Activated CD8-positive, alpha-beta T cell treated with anti-CD3 and anti-CD28 coated beads for 36 hours (primary cell): ENCODE results near the gene TMA7. TPM values are rescaled to one million over a fixed set of nuclear protein-coding genes. Genes with fewer than 3 reads are reported as not detected.

ENCODE experiments used
- ATAC-seq: fragments of 200-7000 bp; cut with Tn5 transposase; one replicate; pipeline ENCODE4 v1.10.0; 2021; ENCODE audit warnings: mild to moderate bottlenecking, moderate library complexity
- CTCF ChIA-PET: fragments of 350-600 bp; sonication (Branson Sonifier 250); formaldehyde crosslinking; loops from one replicate; lab custom pipeline; 2021; ENCODE audit warnings: antibody characterized with exemption; lab: Charles Lee
- POLR2A ChIA-PET: fragments of 350-600 bp; sonication (Branson Sonifier 250); formaldehyde crosslinking; loops from one replicate; lab custom pipeline; 2021; ENCODE audit warnings: antibody characterized with exemption; lab: Charles Lee
- DNase-seq: peaks from one replicate; pipeline ENCODE4 v3.0.0-alpha.2; 2020
- H3K27ac Mint-ChIP-seq: one replicate; pipeline ENCODE4 v1.8.0; 2021; ENCODE audit warnings: mild to moderate bottlenecking, mixed read lengths
- H3K27me3 Mint-ChIP-seq: one replicate; pipeline ENCODE4 v1.8.0; 2021; ENCODE audit warnings: mixed read lengths
- H3K36me3 Mint-ChIP-seq: one replicate; pipeline ENCODE4 v1.8.0; 2021; ENCODE audit warnings: low read depth, mixed read lengths
- H3K4me1 Mint-ChIP-seq: one replicate; pipeline ENCODE4 v1.8.0; 2021; ENCODE audit warnings: low read depth, mixed read lengths
- H3K4me3 Mint-ChIP-seq: one replicate; pipeline ENCODE4 v1.8.0; 2021; ENCODE audit warnings: mild to moderate bottlenecking, moderate library complexity, mixed read lengths
- H3K9me3 Mint-ChIP-seq: one replicate; pipeline ENCODE4 v1.8.0; 2021; ENCODE audit warnings: mixed read lengths
- intact Hi-C: fragments of 100-400 bp; cut with micrococcal nuclease; formaldehyde crosslinking; loops from one replicate; pipeline ENCODE4 v1.10.0; 2022
- total RNA-seq, 2 experiments: library from RNA; stranded (reverse); gene quantifications; one replicate each; pipeline ENCODE4 v1.2.3, GENCODE V29; 2021
- TF ChIP-seq, protein P1 (sequence below): fragments of 200-600 bp; IDR thresholded peaks from one replicate; pipeline ENCODE4 v1.8.0; 2022; ENCODE audit warnings: antibody characterized with exemption, mild to moderate bottlenecking

The TMA7 gene
- total RNA-seq, 2 experiments from 2014 or later, result 312 to 334 TPM

DNA sequence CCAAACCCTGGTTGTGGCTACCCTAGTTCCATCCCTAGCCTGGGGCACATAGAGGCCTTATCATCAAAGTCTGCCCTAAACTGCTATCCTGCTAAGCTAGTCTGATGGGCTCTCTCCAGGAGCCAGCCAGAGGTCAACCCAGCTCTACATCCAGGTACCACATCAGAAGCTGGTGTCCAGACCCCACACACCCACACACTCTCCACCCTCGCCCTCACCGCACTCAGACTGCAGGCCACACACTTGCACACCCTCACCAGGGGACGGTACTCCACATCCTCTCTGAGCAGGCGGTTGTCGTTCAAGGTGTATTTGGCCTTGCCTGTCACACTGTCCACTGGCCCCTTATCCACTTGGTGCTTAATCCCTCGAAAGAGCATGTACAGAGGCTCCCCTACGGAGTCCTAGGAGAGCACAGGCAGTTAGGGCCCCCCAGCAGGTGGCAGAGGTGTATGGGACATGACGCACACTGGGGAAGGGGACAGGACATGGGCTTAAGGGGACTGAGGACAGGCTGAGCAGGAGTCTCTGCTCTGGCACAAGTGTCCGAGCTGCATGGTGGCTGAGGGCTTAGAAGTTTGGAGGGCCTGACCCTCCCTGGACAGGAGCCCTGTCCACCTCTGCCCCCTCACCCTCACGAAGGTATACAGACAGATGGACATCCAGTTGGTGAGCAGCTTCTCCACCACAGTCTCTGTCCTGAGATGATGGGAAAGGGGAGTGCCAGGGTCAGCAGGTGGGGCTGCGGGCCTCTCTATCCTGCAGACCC, 28.3 kb upstream of the TMA7 start:
- Mint-ChIP-seq H3K27ac (no peak overlapping the region), H3K9me3 (no peaks in the 10 kb centered on the region), H3K36me3 (no peaks in the 10 kb centered on the region), H3K4me1 (no peaks in the 10 kb centered on the region), H3K4me3 (no peak overlapping the region), H3K27me3 (no peaks in the 10 kb centered on the region)
- TF ChIP-seq, protein P1, sequence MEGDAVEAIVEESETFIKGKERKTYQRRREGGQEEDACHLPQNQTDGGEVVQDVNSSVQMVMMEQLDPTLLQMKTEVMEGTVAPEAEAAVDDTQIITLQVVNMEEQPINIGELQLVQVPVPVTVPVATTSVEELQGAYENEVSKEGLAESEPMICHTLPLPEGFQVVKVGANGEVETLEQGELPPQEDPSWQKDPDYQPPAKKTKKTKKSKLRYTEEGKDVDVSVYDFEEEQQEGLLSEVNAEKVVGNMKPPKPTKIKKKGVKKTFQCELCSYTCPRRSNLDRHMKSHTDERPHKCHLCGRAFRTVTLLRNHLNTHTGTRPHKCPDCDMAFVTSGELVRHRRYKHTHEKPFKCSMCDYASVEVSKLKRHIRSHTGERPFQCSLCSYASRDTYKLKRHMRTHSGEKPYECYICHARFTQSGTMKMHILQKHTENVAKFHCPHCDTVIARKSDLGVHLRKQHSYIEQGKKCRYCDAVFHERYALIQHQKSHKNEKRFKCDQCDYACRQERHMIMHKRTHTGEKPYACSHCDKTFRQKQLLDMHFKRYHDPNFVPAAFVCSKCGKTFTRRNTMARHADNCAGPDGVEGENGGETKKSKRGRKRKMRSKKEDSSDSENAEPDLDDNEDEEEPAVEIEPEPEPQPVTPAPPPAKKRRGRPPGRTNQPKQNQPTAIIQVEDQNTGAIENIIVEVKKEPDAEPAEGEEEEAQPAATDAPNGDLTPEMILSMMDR, result no peak
- intact Hi-C loops, result no loop called here
- POLR2A ChIA-PET, result no interaction called here
- CTCF ChIA-PET, result interaction anchor here (1.3 to 4.5 kb wide), 3 partner anchors 11 to 138 kb away, joined by 5 to 23 read pairs (median 20); no protein-coding TSS in a partner anchor
- DNase-seq (no peak), ATAC-seq (no peak)

DNA sequence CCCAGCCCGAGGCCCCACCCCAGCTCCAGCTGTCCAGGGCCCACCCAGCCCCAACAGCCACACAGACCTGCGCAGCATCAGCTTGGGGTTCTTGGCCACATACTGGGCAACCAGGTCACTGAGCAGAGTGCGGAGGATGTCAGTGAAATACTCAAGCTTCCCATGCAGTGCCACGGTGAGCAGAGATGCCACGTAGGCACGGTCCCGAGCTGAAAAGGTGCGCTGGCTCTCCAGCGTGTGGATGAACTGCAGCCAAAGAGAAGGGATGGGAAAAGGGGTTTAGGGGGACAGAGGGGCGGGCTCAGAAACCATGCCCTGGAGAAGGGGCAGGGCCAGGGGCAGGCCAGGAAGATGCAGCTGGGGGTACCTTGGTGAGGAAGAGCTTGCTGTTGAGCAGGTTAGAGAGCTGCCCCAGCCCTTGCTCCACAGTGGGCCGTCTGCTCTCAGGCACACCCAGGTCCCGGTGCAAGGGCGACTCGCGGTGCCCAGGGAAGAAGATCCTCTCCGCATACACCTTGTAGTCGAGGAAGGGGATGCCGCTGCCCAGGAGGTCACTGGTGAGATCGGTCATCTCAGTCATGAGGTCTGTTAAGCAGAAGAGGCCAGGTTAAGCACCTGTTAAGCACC, 27.6 kb upstream of the TMA7 start:
- no peak for ATAC-seq
- no peaks in the 10 kb centered on the region for H3K36me3 Mint-ChIP-seq

DNA sequence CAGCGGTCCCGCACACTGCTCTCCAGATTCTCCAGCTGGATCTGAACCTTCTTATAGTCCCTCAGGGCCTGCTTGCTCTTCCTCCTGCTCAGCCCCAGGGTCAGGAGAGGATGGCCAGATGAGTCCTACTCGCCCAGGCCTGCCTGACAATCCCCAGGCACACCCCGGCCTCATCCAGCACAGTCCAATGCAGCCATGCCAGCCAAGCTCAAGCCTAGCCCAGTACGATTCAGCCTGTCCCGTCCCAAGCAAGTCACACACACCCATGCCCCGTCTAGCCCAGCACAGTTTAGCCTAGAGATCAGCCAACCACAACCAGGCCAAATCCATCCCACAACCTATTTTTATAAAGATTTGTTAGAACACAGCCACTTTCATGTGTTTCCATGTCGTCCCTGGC, 27.0 kb upstream of the TMA7 start:
- TF ChIP-seq, protein P1, result no peak
- H3K27me3 Mint-ChIP-seq, result no peaks in the 10 kb centered on the region
- no peaks in the 10 kb centered on the region for H3K4me1 Mint-ChIP-seq
- ChIA-PET POLR2A (no interaction called here), CTCF (interaction anchor here (1.3 to 4.5 kb wide), 3 partner anchors 12 to 136 kb away, joined by 5 to 23 read pairs (median 20); no protein-coding TSS in a partner anchor)
- ATAC-seq, result no peak
- H3K27ac Mint-ChIP-seq, result no peak overlapping the region
- intact Hi-C loops, result no loop called here
- no peak overlapping the region for H3K4me3 Mint-ChIP-seq
- no peaks in the 10 kb centered on the region for H3K36me3 Mint-ChIP-seq
- no peaks in the 10 kb centered on the region for H3K9me3 Mint-ChIP-seq
- DNase-seq, result no peak

More for the DNA sequence above, 27.6 kb upstream of the TMA7 start:
- H3K4me1 Mint-ChIP-seq, result no peaks in the 10 kb centered on the region
- H3K27ac Mint-ChIP-seq, result no peak overlapping the region
- DNase-seq, result no peak
- POLR2A ChIA-PET, result no interaction called here
- H3K4me3 Mint-ChIP-seq, result no peak overlapping the region
- H3K27me3 Mint-ChIP-seq, result no peaks in the 10 kb centered on the region
- no peaks in the 10 kb centered on the region for H3K9me3 Mint-ChIP-seq
- TF ChIP-seq, protein P1, result no peak
- intact Hi-C loops, result no loop called here
- CTCF ChIA-PET, result interaction anchor here (1.3 to 4.5 kb wide), 3 partner anchors 12 to 137 kb away, joined by 5 to 23 read pairs (median 20); no protein-coding TSS in a partner anchor

DNA sequence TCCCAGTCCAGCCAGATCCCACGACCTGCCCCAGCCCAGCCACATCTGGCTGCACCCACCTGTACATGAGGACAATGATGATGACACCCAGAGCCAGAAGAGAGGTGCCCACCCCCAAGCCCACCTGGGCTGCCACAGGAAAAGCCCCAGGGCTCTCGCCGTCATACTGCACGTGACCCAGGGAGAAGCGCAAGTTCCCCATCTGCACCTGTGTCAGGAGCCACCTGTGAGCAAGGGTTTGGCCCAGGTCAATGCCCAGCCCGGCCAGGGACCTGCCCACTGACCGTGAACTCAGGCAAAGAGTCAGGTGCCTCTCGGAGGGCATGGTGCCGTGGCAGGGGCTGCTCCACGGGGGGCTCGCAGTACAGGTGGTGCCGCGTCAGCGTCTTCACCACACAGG, 26.4 kb upstream of the TMA7 start:
- H3K4me3 Mint-ChIP-seq, result no peak overlapping the region
- H3K9me3 Mint-ChIP-seq, result no peaks in the 10 kb centered on the region
- H3K36me3 Mint-ChIP-seq, result no peaks in the 10 kb centered on the region
- H3K27me3 Mint-ChIP-seq, result no peaks in the 10 kb centered on the region
- ATAC-seq (no peak), DNase-seq (no peak)
- no peaks in the 10 kb centered on the region for H3K4me1 Mint-ChIP-seq
- TF ChIP-seq, protein P1, result no peak
- CTCF ChIA-PET, result interaction anchor here (1.3 kb wide), 1 partner anchor 136 kb away, joined by 5 read pairs; no protein-coding TSS in a partner anchor
- POLR2A ChIA-PET, result no interaction called here
- intact Hi-C loops, result no loop called here
- H3K27ac Mint-ChIP-seq, result no peak overlapping the region
